K562 (cell line): ENCODE data around the gene COX19. TPM values are rescaled to one million over a fixed set of nuclear protein-coding genes. Genes with fewer than 3 reads are reported as not detected.
"Not testable (repeated sequence)": the region's sequence is repeated elsewhere in the genome, so short reads cannot be mapped to it uniquely, and the experiment has no call there.

Experiments used
- ATAC-seq: fragments of 200-7000 bp; cut with Tn5 transposase; 3 replicates; pipeline ENCODE4 v1.9.1; 2020; ENCODE audit warnings: moderate library complexity
- BruUV-seq: library from RNA; stranded (reverse); fragments of 400-500 nt; replicated peaks from 2 replicates; lab custom pipeline; 2021; lab: Mats Ljungman, UMichigan
- CTCF ChIA-PET: fragments of 300-600 bp; formaldehyde crosslinking; extraction: SDS; loops from one replicate; lab custom pipeline; 2021; ENCODE audit warnings: low intra/inter-chr PET ratio; lab: Yijun Ruan, JAX
- POLR2A ChIA-PET: fragments of 300-600, 350-650 bp; sonication (Branson Sonifier 250); formaldehyde crosslinking; extraction: SDS; loops from one replicate; lab custom pipeline; 2021; ENCODE audit warnings: antibody characterized with exemption, inconsistent platforms; lab: Yijun Ruan, JAX
- DNase-seq, 4 experiments: peaks; one replicate each; pipeline versions ENCODE4 v3.0.0 to v3.0.0-alpha.2; 2011 to 2018; ENCODE audit warnings: low spot score in 3 of 4, mixed read lengths in 3 of 4; ENCODE audit errors: extremely low read depth in 1 of 4
- FAIRE-seq: peaks from 2 replicates; lab custom pipeline; 2011; peaks lifted over from hg19 to GRCh38; lab: Jason Lieb, UNC
- H2AFZ ChIP-seq: 2 replicates; pipeline ENCODE4 v1.6.0; 2011; ENCODE audit warnings: low read depth, low read length, control low read depth, inconsistent platforms
- H3K27ac ChIP-seq: fragments of 200-600 bp; 3 replicates; pipeline ENCODE4 v1.8.0; 2011; ENCODE audit warnings: low read depth, mild to moderate bottlenecking, control low read depth, inconsistent platforms, low read length, moderate library complexity, mixed read lengths; ENCODE audit errors: extremely low read depth
- H3K27me3 ChIP-seq, 2 experiments: fragments of 300-600 bp in 1 of 2; 2 replicates in 1 of 2; 3 replicates in 1 of 2; pipeline versions ENCODE4 v1.6.0 to v1.8.0; 2011; ENCODE audit warnings: inconsistent platforms in 2 of 2, low read length in 2 of 2, mild to moderate bottlenecking in 1 of 2, mixed read lengths in 1 of 2, moderate library complexity in 1 of 2; ENCODE audit not compliant: control insufficient read depth in 2 of 2, insufficient read depth in 2 of 2
- H3K36me3 ChIP-seq: fragments of 300-600 bp; 3 replicates; pipeline ENCODE4 v1.8.0; 2011; ENCODE audit warnings: mild to moderate bottlenecking, low read length, inconsistent platforms; ENCODE audit not compliant: control insufficient read depth, insufficient read depth
- H3K4me1 ChIP-seq, 2 experiments: fragments of 200-600 bp in 1 of 2; replicated peaks in 1 of 2; 2 replicates in 1 of 2; 3 replicates in 1 of 2; pipeline versions ENCODE4 v1.5.1 to v1.8.0; 2011; ENCODE audit warnings: inconsistent platforms in 2 of 2, low read length in 2 of 2, mild to moderate bottlenecking in 1 of 2, mixed read lengths in 1 of 2, moderate library complexity in 1 of 2; ENCODE audit not compliant: control insufficient read depth in 2 of 2, insufficient read depth in 2 of 2
- H3K4me2 ChIP-seq: 2 replicates; pipeline ENCODE4 v1.6.1; 2011; ENCODE audit warnings: low read length, control low read depth, inconsistent platforms, mixed read lengths; ENCODE audit not compliant: insufficient read depth
- H3K4me3 ChIP-seq: fragments of 200-600 bp; sonication (generic), shearing (Covaris generic); 2 replicates; pipeline ENCODE4 v1.5.1; 2016; ENCODE audit warnings: control low read depth, inconsistent platforms
- H3K79me2 ChIP-seq: fragments of 200-600 bp; 3 replicates; pipeline ENCODE4 v1.8.0; 2011; ENCODE audit warnings: low read length, inconsistent platforms; ENCODE audit not compliant: control insufficient read depth, insufficient read depth
- H3K9ac ChIP-seq, 2 experiments: 2 replicates each; pipeline versions ENCODE4 v1.6.0 to v1.6.1; 2011; ENCODE audit warnings: low read depth in 2 of 2, low read length in 2 of 2, control low read depth in 1 of 2, inconsistent platforms in 1 of 2, mild to moderate bottlenecking in 1 of 2, mixed read lengths in 1 of 2; ENCODE audit not compliant: insufficient read depth in 1 of 2
- H3K9me1 ChIP-seq: one replicate; pipeline ENCODE4 v1.6.0; 2011; ENCODE audit warnings: inconsistent platforms, mild to moderate bottlenecking, low read length, moderate library complexity; ENCODE audit not compliant: control insufficient read depth, insufficient read depth
- H3K9me3 ChIP-seq: replicated peaks from 2 replicates; pipeline ENCODE4 v1.5.1; 2011; ENCODE audit warnings: low read depth, low read length, inconsistent platforms; ENCODE audit not compliant: control insufficient read depth, insufficient read depth
- H4K20me1 ChIP-seq: replicated peaks from 2 replicates; pipeline ENCODE4 v1.6.1; 2011; ENCODE audit warnings: low read length, inconsistent platforms, mixed read lengths; ENCODE audit not compliant: control insufficient read depth, insufficient read depth
- CBX1 ChIP-seq: sonication (generic); IDR thresholded peaks from 2 replicates; pipeline ENCODE4 v1.6.1; 2016; ENCODE audit warnings: antibody characterized with exemption, low read depth, mild to moderate bottlenecking
- FOXM1 ChIP-seq, 2 experiments: fragments of 450-650 bp in 1 of 2; sonication (generic) in 1 of 2; formaldehyde crosslinking in 1 of 2; IDR thresholded peaks; 2 replicates each; pipeline versions ENCODE4 v1.6.1 to v1.9.0; 2017 to 2022; ENCODE audit warnings: low read depth in 2 of 2, mild to moderate bottlenecking in 2 of 2, missing genetic modification reagents in 1 of 2, moderate library complexity in 1 of 2
- MEIS2 ChIP-seq: fragments of 450-650 bp; IDR thresholded peaks from 2 replicates; pipeline ENCODE4 v1.6.1; 2014; ENCODE audit warnings: mild to moderate bottlenecking; ENCODE audit not compliant: partially characterized antibody
- NR2C2 ChIP-seq, 2 experiments: fragments of 200-800 bp in 1 of 2; sonication (Bioruptor generic) in 1 of 2; sonication (generic) in 1 of 2; formaldehyde crosslinking in 1 of 2; IDR thresholded peaks; 2 replicates each; pipeline versions ENCODE4 v1.6.1 to v1.8.0; 2016 to 2022; ENCODE audit warnings: mild to moderate bottlenecking in 1 of 2, missing compliant biosample characterization in 1 of 2, missing genetic modification characterization in 1 of 2, missing genetic modification reagents in 1 of 2
- ZNF696 ChIP-seq: fragments of 250-450 bp; sonication (Bioruptor Pico); conservative IDR thresholded peaks from 2 replicates; pipeline ENCODE4 v1.4.0; 2020; ENCODE audit warnings: mild to moderate bottlenecking, moderate library complexity
- WGBS: fragments of 100-300 bp; shearing (Covaris generic); methylation state at CpG from one replicate; pipeline ENCODE4 v1.1.6; 2016; ENCODE audit warnings: low coverage, mixed read lengths; ENCODE audit not compliant: insufficient coverage; ENCODE audit errors: missing lambda C conversion rate; 5-methylcytosine and 5-hydroxymethylcytosine counted together
- in situ Hi-C: fragments of 300-500 bp; cut with MboI; formaldehyde crosslinking; loops from 4 replicates; pipeline ENCODE4 v1.15.0; 2018; ENCODE audit warnings: inconsistent platforms, mixed read lengths
- intact Hi-C: fragments of 100-400 bp; cut with micrococcal nuclease; formaldehyde crosslinking; loops from 2 replicates; pipeline ENCODE4 v1.14.2; 2022
- polyA plus RNA-seq, 8 experiments: library from polyadenylated mRNA; depleted of rRNA in 4 of 8; stranded (reverse) in 5 of 8; unstranded in 3 of 8; fragments of >200 nt; fragmentation: Nextera tagmentation in 2 of 8; fragmentation: Illumina TruSeq in 1 of 8; extraction: Ambion mirVana in 2 of 8; extraction: Trizol in 1 of 8; gene quantifications; 2 replicates each; pipeline versions ENCODE4 v1.2.1 to v1.2.3, GENCODE V29; 2011 to 2014; ENCODE audit warnings: inconsistent platforms in 1 of 8, missing spikeins in 1 of 8
- total RNA-seq, 7 experiments: library from RNA; depleted of rRNA in 6 of 7; stranded (reverse); fragments of >200 nt in 6 of 7; fragmentation: Illumina TruSeq in 2 of 7; extraction: Trizol in 2 of 7; gene quantifications; 2 replicates each; pipeline versions ENCODE4 v1.2.1 to v1.2.3, GENCODE V29; 2011 to 2021; ENCODE audit warnings: low replicate concordance in 1 of 7
- TF ChIP-seq, protein P1 (sequence below), 2 experiments: IDR thresholded peaks; 2 replicates each; pipeline ENCODE4 v1.6.1; 2011; ENCODE audit warnings: borderline replicate concordance in 1 of 2, control low read depth in 1 of 2, low read depth in 1 of 2, low read length in 1 of 2, mild to moderate bottlenecking in 1 of 2, mixed read lengths in 1 of 2, moderate library complexity in 1 of 2; ENCODE audit not compliant: insufficient read depth in 1 of 2, insufficient read length in 1 of 2, poor library complexity in 1 of 2, severe bottlenecking in 1 of 2; ENCODE audit errors: extremely low read depth in 1 of 2

The COX19 gene
- total and polyA plus RNA-seq, 9 of the 15 experiments (the other 6 are each of a cell fraction or from before 2014, with no cell fraction given): 5.2 to 10.5 (median 7.9) TPM

- FAIRE-seq (no peak), ATAC-seq (no peak), DNase-seq (no peak)
- H4K20me1 ChIP-seq: peaks cover 4% of the 10 kb centered on the region; the same call in 1 of the 2 replicates
- no peaks in the 10 kb centered on the region for H3K9me3 ChIP-seq
- intact Hi-C loops (loop anchor here (10.0 kb wide), 2 partner anchors 177 to 647 kb away; no protein-coding TSS in a partner anchor), in situ Hi-C loops (loop anchor here (10.0 kb wide), 1 partner anchor 647 kb away; no protein-coding TSS in a partner anchor)
- TF ChIP-seq CBX1: no peak
- no peak for TF ChIP-seq NR2C2 (CRISPR knock-in tag; IDR thresholded peaks at IDR 0.05)
- TF ChIP-seq NR2C2 (tag; IDR thresholded peaks at IDR 0.05): 0 out of 2 replicates have a peak, but pooled peaks have one; percentile 21
- no peak for TF ChIP-seq FOXM1 (IDR thresholded peaks at IDR 0.05; ENCODE audit: low read depth)
- TF ChIP-seq FOXM1 (CRISPR knock-in tag; IDR thresholded peaks at IDR 0.05; ENCODE audit: low read depth): 0 out of 2 replicates have a peak, but pooled peaks have one; percentile 33
- TF ChIP-seq ZNF696 (CRISPR knock-in tag): no peak
- peak; percentile 11 for TF ChIP-seq MEIS2
- TF ChIP-seq, protein P1, sequence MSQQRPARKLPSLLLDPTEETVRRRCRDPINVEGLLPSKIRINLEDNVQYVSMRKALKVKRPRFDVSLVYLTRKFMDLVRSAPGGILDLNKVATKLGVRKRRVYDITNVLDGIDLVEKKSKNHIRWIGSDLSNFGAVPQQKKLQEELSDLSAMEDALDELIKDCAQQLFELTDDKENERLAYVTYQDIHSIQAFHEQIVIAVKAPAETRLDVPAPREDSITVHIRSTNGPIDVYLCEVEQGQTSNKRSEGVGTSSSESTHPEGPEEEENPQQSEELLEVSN (IDR thresholded peaks at IDR 0.05; ENCODE audit: borderline replicate concordance in 1 of 2, extremely low read depth in 1 of 2, insufficient read depth in 1 of 2, insufficient read length in 1 of 2, low read depth in 1 of 2, low read length in 1 of 2, poor library complexity in 1 of 2, severe bottlenecking in 1 of 2): no peak
- 27% methylated on average over 23 of the region's 37 CpGs for WGBS
- peaks cover 2% of the 10 kb centered on the region; the same call in 1 of the 3 replicates for H3K36me3 ChIP-seq
- no peak overlapping the region for H3K9ac ChIP-seq
- BruUV-seq: no TSS peak
- no peak overlapping the region for H2AFZ ChIP-seq
- H3K27ac ChIP-seq: no peak overlapping the region
- H3K79me2 ChIP-seq: no peaks in the 10 kb centered on the region
- H3K4me3 ChIP-seq: no peak overlapping the region
- no peak overlapping the region for H3K4me2 ChIP-seq
- no peaks in the 10 kb centered on the region for H3K9me1 ChIP-seq
- ChIA-PET CTCF (interaction anchor here (0.7 kb wide), 1 partner anchor 695 kb away, joined by 3 read pairs; no protein-coding TSS in a partner anchor), POLR2A (interaction anchor here (0.6 to 1.5 kb wide), 2 partner anchors 12 to 52 kb away, joined by 3 to 6 read pairs; no protein-coding TSS in a partner anchor)
- peaks cover 0 to 57% of the 10 kb centered on the region in 2 experiments; a peak in 2 of 5 replicates for H3K4me1 ChIP-seq
- peaks cover 28 to 53% of the 10 kb centered on the region in 2 experiments; a peak in 4 of 5 replicates for H3K27me3 ChIP-seq
Observed at GRCh38 chr7:961546-962400, 13.6 kb downstream of the COX19 start.

- H3K27me3 ChIP-seq: peaks cover 30 to 56% of the 10 kb centered on the region in 2 experiments; a peak in 4 of 5 replicates
- POLR2A ChIA-PET, DNase-seq, BruUV-seq, H3K9me1 ChIP-seq, H3K27ac ChIP-seq, H3K36me3 ChIP-seq, H3K4me2 ChIP-seq, H3K9me3 ChIP-seq, ATAC-seq, H3K4me3 ChIP-seq, H4K20me1 ChIP-seq, H3K79me2 ChIP-seq, H2AFZ ChIP-seq, H3K9ac ChIP-seq, FAIRE-seq: not testable (repeated sequence)
- H3K4me1 ChIP-seq: peaks cover 0 to 54% of the 10 kb centered on the region in 2 experiments; a peak in 2 of 5 replicates
- in situ Hi-C loops (loop anchor here (10.0 kb wide), 1 partner anchor 646 kb away; no protein-coding TSS in a partner anchor), intact Hi-C loops (loop anchor here (10.0 kb wide), 2 partner anchors 176 to 646 kb away; no protein-coding TSS in a partner anchor)
- WGBS: 35% methylated on average over 13 of the region's 13 CpGs
- CTCF ChIA-PET: interaction anchor here (0.7 kb wide), 1 partner anchor 695 kb away, joined by 3 read pairs; no protein-coding TSS in a partner anchor
Observed at GRCh38 chr7:960972-961371, 14.4 kb downstream of the COX19 start.
